ENCODE results near the gene PDZD4.

The PDZD4 gene

DNA sequence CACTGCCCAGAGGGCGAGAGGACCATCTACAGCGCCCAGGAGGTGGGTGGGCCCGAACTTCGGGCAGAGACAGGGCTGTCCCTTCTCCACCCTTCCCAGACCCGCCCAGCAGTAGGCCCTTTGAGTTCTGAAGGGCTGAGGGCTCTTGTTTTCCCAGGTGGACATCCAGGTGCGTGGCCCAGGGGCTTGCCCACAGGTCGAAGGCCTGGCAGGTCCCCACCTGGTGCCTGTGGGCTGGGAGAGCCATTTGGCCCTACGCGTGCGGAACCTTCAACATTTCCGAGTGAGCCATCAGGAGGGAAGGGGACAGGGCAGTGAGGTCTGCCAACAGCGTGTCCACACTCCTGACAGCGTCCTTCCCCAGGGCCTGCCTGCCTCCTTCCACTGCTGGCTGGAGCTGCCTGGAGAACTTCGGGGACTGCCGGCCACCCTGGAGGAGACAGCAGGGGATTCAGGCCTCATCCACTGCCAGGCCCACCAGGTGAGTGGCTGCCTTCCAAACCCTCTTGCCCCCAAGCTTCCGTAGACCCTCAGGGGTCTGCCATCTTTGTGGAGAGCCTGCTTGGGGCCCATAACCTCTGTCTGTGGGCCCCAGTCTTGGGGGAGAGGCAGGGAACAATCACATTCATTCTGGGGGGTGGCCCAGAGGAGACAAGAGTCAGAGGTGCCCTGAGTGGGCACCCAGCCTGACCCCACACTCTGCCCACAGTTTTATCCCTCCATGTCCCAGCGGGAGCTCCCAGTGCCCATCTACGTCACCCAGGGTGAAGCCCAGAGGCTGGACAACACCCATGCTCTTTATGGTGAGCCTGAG is 59.5 kb downstream of the PDZD4 start:
- no peak for DNase-seq

DNA sequence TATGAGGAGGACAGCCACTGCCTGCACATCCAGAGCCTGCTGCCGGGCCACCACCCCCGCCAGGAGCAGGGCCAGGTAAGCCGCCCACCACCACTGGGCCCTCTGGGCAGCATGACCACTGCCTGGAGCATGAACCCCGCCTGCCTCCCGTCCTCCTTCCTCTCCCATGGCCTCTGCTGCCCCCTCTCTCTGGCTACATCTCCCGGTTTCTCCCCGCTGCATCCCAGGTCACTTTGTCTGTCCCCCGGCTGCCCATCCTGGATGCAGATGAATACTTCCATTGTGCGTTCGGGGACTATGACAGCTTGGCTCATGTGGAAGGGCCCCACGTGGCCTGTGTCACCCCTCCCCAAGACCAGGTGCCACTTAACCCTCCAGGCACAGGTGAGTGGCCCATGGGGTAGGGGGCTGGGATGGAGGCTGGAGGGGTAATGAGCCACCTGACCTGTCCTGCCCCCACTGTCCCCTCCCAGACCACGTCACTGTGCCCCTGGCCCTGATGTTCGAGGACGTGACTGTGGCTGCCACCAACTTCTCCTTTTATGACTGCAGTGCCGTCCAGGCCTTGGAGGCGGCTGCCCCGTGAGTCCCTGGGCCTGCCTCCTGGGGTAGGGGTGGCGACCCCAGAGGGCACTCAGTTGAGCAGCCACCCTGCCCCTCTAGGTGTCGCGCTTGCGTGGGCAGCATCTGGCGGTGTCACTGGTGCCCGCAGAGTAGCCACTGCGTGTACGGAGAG is 60.3 kb downstream of the PDZD4 start:
- DNase-seq = no peak

DNA sequence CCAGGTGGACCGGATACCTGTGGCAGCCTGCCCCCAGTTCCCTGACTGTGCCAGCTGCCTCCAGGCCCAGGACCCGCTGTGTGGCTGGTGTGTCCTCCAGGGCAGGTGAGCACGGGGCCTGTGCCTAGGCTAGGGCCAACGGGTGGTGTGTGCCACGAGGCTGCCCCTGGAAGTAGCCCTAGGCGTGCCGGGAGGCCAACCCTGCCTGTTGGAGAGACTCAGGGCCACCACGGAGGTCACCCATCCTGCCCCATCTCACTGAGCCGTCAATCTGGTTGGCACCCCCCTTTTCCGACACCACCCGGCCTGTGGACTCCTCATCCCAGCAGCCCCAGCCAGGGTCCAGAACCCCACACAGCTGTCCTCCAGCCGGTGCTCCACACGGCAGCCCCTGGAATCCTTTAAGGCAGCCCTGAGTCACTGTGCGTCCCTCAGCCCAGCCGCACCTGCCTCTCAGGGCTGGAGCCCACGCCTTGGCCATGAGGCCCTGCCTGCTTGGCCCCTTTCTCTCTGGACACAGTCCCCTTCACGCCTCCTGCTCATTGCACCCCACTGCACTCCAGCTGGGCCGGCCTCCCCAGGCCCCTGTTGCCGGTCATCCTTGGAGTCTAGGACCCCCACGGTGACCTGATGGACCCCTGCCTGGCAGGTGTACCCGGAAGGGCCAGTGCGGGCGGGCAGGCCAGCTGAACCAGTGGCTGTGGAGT is 61.0 kb downstream of the PDZD4 start:
- no peak for DNase-seq

DNA sequence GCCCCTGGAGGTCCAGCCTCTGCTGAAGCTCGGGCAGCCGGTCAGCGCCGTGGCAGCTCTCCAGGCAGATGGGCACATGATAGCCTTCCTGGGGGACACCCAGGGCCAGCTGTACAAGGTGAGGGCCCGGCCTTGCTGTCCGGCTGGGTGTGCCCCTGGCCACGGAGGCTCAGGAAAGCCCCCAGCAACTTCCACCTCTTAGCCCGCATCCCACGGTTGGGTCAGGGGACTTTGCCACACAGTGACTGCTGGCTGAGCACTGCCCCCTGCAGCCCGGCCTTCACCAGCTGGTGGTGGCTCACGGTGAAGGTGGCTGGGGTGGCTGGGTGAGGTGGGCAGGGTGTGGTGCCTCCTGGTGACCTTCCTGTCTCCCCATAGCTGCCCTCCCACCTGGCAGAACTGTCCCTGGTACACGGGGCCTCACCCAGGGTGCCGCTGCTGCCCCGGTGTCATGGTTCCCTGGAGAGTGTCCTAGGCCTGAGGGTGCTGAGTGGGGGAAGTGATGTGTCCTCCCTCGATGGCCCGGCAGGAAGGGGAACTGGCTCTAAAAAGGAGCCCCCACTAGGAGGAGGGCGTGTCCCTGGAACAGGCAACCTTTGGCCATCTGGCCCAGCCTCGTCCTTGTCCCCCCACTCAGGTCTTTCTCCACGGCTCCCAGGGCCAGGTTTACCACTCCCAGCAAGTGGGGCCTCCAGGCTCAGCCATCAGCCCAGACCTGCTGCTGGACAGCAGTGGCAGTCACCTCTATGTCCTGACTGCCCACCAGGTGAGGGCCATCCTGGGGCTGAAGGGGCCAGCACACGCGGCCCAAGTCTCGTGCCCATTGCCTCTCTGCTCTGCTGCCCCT is 61.8 kb downstream of the PDZD4 start:
- DNase-seq = peak; percentile 26

DNA sequence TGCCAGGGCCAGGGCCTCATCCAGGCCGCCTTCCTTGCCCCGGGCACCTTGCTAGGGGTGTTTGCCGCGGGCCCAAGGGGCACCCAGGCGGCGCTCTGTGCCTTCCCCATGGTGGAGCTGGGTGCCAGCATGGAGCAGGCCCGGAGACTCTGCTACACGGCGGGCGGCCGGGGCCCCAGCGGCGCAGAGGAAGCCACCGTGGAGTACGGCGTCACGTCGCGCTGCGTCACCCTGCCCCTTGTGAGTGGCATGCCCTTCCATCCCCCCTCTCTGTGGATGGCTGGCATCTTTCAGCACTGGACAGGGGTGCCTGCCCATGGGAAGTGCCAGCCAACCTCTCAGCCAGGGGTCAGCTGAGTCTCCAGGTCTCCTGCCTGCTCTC is 62.7 kb downstream of the PDZD4 start:
- no peak for DNase-seq

DNA sequence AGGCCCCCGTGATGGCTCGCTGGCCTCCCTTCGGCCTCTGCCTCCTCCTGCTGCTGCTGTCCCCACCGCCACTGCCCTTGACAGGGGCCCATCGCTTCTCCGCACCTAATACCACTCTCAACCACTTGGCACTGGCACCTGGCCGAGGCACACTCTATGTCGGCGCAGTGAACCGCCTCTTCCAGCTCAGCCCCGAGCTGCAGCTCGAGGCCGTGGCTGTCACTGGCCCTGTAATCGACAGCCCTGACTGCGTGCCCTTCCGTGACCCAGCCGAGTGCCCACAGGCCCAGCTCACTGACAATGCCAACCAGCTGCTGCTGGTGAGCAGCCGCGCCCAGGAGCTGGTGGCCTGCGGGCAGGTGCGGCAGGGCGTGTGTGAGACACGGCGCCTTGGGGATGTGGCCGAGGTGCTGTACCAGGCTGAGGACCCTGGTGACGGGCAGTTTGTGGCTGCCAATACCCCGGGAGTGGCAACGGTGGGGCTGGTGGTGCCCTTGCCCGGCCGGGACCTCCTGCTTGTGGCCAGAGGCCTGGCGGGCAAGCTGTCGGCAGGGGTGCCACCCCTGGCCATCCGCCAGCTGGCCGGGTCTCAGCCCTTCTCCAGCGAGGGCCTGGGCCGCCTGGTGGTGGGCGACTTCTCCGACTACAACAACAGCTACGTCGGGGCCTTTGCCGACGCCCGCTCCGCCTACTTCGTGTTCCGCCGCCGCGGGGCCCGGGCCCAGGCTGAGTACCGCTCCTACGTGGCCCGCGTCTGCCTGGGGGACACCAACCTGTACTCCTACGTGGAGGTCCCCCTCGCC is 63.3 kb downstream of the PDZD4 start:
- no peak for DNase-seq

DNA sequence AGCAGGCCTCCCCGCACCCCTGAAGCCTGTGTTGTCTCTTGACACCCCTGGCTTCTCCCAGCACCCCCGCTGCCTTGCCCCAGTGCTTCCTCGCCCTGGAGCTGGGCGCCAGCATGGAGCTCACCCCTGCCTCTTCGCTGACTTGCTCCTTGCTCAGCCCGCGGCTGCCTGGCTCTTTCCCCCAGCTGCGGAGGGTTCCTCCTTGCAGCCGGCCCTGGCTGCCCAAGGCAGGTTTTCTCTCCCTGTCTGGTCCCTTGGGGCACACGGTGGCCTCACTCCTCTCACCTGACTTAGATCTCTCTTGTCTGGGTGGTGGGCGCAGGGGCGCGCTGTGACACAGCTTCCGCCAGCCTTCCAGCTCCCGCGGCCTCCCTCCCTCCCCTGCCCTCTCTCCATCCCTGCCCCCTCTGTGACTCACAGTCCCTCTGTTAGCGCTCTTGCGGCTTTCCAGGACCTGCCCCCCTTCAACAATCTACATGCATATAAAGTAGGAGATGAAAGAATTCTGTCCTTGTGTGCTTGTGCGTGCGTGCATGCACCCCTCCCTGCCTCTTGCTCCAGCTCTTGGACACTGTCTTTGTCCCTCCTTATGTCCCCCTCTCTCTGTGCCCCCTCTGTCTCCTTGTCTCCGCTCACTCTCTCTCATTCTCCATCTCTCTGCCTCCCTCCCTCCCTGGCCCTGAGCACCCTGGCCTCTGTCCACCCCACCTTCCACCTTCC is 64.1 kb downstream of the PDZD4 start:
- DNase-seq = peak; percentile 90

DNA sequence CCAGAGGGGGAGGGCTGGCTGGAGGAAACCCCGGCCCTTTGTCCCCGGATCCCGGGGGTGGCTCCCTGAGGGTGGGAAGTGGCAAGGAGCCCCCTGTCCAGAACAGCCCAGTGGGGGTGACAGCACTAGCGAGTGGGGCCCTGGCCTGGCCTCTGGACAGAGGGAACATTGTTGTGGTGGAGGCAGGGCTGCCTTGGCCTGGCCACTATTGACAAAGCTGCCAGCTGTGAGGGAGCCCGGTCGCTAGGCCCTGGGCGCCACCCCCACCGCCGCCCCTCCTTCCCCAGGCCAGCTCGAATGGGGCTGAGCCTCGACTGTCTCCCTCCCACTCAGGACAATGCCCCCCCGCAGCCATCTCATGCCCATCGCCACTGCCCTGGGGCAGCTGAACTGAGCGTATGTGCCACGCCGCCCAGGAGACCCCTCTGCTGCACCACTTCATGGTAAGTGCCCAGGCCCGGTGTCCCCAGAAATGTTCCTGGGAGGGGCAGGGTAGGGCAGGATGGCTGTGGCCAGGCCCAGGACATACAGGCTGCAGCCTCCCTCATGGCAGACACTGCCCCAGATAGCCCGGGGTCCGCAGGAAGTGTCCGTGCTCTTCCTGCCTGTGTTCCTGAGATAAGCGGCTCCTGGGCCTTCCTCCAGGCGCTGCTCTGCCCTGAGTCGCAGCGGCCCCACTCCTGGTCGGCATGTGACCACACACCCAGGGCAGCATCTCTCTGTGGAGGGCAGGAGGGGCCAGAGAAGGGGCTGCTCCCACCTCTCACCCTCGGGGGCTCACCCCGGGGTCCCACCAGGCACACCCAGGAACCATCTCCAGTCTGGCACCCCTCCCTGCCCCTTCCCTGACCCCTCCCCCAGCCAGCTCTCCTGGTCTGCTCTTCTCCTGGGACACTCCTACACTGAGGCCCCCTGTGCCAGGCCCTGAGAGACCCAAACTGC is 64.9 kb downstream of the PDZD4 start:
- DNase-seq = peak; percentile 83

DNA sequence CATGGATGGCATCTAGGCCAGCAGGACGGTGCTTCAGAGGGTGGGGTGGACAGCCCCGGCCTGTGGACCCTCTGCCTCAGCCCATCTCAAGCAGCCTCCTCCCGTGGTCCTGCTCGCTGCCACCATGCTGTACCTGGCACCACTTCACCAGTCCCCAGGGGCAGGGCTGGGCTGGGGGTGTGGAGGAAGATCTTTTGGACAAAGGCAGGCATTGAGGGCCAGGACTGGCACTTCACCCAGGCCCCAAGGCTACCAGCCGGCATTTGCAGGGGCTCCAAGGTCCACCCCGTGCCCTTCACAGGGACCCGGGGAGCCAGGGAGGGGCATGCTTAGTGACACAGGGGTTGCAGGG is 65.6 kb downstream of the PDZD4 start:
- no peak for DNase-seq

DNA sequence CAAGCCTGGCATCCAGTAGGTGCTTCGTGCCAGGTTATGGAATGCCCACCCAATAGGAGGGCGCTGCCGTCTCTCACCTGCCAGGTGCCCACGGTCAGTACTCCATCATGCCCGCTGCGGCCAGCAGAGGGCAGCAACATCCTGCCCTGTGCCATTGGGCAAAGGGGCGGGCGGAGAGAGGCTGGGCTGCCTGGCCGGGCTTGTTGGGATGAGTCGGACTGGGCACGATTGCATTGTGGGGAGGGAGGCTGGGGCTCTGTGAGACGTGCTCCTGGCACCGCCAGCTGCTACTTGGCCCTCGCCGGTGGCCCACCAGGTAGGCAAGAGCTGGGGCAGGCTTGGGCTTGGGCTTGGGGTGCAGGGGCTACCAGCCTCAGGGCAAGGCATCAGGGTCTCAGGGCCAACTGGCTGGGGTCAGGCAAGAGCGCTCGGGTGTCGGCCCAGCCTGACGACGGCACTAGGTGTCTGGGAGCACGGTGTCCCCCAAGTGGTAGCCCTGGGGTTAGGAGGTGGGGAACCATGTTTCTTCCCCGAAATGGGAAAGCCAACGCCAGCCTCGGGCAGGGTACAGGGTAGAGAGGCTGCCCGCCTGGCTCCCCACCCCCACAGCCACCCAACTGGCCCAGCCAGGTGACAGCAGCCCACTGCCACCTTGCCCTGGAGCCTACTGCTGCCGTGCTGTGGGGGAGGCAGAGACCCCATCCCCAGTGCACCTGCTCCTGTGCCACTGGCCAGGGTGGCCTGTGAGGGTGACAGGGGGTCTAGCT is 66.2 kb downstream of the PDZD4 start, which contains the start of gene PLXNB3:
TSS of gene PLXNB3 (plus strand) at position 261 of the 767 bp plus-strand sequence. CDS start 1,287 bp downstream, outside the sequence.
- DNase-seq = peak; percentile 84

DNA sequence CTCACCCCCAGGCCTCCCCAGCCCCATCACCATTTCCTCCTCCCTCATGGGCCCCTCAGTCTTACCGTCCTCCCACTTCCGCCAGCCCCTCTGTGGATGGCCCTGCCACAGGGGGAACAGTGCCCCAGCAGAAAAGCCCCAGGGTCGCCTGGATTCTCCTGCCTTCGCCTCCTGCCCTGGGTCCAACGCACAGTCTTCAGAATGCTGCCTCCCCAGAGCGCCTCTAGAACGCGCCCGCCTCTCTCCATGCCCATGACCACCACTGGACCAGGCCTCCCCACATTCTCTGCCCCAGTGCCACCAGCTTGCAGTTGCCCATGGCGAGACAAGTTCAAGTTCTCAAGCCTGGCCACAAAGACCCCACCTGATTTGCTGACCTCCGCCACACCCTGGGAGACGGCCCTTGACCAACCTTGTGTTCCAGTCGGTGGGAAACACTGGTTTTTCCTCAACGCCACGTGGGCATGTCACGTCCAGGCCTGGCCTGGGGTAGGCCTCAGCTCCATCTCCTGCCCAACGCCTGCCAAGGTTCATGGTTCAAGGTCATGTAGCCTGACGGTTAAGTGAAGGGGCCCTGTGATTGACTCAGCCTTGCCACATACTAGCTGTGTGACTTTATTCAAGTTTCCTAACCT is 66.9 kb downstream of the PDZD4 start:
- no peak for DNase-seq

DNA sequence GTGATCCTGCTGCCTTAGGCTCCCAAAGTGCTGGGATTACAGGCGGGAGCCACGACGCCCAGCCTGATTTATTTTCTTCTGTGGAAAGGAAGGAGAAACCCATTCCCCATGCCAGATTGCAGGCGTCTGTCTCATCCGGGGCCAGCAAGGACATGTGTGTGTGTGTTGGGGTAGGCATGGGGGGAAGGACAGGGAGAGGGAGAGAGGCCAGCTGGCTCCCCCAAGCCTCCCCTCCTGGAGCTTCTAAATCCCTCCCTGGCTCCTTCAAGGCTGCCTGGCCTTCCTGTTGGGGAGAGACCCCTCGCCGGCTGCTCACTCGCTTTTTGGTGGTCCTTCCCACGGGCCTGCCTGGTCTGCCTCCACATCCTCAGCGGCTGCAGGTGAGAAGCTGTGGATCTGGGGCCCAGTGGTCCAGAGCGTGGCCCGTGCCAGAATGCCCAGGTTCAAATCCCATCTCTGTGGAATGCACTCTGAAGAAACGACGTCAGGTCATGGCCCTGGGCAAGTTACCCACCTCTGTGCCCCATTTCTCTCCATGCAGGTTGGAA is 67.6 kb downstream of the PDZD4 start:
- no peak for DNase-seq

DNA sequence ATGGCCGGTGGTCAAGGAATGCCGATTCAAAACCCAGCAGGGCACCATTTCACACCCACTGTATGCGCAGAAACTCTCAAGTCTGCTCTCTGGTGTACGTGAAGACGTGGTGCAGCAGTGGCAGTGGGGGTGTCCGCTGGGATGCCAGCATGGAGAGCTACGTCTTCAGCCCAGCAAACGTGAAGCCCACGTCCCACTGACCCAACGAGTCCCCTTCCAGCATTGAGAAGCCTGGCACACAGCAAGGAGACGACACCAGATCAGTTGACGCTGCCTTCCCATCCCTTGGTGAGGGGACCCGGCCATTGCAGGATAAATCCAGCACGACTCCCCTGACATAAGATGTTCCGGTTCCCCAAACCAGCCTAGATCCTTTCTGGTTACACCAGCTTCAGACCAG is 68.5 kb downstream of the PDZD4 start:
- DNase-seq = no peak

DNA sequence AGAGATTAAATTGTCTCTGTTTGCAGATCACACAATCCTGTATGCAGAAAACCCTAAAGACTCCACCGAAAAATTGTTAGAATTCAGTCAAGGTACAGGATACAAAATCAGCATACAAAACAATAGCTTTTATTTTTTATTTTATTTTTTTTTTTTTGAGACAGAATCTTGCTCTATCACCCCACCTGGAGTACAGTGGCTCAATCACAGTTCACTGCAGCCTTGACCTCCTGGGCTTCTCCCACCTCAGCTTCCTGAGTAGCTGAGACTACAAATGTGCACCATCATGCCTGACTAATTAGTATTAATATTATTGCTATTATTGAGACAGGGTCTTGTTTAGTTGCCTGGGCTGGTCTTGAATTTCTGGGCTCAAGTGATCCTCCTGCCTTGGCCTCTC is 75.2 kb downstream of the PDZD4 start:
- no peak for DNase-seq
